ENCODE data around the gene ADTRP.
"Not testable (repeated sequence)": the region's sequence is repeated elsewhere in the genome, so short reads cannot be mapped to it uniquely, and the experiment has no call there.

The ADTRP gene

DNA sequence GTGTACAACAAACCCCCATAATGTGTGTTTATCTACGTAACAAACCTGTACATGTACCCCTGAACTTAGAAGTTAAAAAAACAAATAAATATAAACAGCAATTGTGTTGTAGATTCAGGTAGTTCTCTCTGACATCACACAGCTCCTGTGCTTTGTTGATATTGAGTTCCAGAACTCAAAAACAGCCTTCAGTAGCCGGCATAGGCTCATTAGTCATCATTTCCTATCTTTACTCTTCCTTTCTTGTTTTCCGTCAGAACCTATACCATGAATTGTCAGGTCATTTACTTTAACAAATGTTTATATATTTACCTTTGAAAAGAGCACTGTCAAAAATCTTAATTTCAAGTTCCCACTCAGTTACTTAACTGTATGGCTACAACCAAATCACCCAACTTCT, 88.8 kb downstream of the ADTRP start:
- no peak for FAIRE-seq

DNA sequence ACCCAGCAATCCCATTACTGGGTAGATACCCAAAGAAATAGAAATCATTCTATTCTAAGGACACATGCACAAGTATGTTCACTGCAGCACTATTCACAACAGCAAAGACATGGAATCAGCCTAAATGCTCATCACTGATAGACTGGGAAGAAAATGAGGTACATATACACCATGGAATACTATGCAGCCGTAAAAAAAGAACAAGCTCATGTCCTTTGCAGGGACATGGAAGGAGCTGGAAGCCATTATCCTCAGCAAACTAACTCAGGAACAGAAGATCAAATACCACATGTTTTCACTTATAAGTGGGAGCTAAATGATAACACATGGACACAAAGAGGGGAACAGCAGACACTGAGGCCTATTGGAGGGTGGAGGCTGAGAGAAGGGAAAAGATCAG, 89.2 kb downstream of the ADTRP start:
- not testable (repeated sequence) for FAIRE-seq

DNA sequence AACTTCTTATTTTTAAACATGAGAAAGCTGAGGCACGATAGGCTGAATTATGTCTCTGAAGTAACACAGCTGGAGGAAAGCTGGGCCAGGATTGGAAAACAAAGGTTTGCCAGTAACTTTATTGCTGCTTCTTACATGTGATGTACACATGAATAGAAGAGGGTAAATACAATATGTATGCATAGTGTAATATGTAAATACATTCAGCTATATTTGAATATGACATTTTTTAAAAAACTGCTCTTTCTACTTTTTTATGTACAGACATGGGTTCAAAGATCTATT, 90.2 kb downstream of the ADTRP start:
- FAIRE-seq, result no peak

DNA sequence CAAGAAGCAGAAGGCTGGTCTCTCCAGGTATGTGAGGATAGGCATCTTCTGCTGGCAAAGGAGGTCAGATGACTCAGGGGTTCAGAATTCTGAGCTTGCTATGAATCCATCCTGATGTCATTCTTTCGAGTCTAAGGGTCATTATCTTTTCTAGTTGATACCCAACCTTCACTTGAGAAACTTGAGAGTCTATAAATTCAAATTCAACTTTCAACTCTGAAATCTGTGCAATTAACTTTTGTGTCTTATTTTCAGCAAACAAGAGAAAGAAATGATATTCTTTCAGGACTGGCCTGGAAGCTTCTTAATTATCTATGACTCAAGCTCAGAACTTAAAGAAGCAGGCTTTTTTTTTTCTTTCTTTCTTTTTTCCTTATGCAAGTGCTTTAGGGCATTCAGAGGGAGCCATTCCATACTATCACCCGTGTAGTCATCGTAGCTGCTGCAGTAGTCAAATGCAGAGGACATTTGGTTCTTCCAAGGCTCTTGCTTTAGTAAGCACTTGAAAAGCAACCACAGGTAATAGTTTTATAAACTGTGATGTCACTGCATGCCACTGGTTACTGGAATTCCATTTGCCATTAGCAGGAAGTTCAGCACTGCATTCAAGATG, 93.0 kb downstream of the ADTRP start:
- FAIRE-seq, result no peak

DNA sequence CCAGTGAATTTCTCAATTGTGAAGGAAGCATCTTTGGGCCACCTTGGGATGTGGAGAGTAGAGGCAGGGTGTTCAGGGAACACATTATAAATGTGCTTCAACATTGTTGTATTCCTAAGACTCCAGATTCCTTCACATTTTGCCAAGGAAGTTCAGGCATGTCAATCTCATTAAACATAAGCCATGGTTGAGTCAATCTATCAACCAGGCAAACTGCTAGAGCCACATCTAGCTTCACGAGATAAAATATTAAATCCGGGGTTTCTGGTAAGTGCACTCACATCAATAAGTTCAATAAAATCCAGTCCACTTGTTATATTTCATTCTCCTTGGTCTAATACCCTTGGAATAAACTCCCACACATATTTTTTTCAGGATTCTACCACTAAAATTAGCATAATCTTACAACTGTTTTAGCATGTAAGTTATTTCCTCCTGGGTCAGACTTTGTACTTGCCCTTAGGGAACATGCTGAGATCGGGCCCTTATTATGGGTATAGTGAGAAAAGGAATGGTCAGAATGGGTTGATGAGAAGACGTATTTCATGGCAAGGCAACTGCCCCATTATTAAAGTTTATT, 93.6 kb downstream of the ADTRP start:
- no peak for FAIRE-seq

DNA sequence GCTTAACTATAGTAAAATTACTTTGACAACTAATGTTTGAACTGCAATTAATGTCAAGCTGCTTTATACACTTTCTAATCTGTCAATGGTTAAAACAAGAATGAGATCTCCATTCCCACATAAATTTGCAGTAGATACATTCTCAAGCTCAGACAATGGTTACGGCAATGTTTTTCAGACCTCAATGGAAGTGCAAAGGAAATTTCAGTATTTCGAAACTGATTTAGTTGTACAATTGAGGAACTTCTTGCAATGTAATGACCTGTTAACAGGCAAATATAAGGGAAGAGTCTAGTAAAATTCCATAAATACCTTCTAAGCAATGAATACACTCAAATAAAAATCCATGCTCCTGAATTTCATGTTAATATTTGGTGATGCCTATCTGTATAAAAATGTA, 94.7 kb downstream of the ADTRP start:
- no peak for FAIRE-seq

DNA sequence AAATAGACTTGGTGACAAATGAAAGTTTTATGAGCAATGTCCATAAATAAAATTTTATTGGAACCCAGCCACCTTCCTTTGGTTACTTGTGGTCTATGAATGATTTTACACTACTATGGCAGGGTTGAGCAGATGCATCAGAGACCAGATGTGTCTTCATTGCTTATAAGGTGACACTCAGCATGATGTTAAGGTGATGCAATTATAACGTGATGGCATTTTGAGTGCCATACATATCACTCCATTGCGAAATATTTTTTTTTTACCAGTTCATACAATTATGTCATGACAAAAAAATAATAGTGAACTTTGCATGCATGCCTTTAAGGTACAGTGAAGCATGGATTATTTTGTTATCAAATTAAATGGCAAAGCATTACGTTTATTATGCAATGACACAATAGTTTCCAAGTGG, 96.0 kb downstream of the ADTRP start:
- FAIRE-seq, result no peak

DNA sequence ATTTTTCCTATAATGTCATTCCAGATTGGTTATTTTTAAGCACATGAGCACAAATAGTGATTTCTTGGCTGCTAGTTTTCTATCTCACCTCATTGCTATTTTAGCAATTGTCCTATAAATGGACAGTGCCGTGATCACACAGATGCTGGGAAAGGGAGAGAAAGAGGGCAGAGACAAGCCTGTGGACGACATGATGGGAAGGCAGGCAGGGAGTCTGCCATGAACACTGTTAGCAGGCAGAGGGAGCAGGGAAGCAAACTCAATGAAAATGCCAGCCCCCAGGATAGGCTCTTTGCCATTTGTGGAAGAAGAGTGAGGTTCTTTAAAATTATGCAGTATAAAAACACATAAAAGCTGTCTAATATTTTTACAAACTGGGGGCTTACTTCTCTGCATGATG, 96.8 kb downstream of the ADTRP start:
- FAIRE-seq, result no peak

DNA sequence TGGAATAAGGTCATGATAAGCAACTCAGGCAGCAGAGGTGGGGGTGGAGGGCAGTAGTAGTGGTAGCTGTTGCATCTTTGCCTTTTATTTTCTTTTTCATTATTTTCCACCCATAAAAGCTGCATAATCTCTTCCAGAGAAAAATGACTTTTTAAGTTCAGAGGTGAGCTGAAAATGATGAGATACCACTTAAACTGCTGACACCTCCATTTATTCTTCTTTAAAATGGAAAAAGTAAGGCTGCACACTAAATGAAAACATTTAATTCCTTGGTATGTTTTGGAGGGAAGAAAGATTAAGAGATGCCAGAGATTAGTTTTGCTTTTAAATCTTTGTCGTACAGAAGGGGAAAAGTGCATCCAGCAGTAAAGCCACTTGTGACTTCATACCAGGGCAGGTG, 97.2 kb downstream of the ADTRP start:
- no peak for FAIRE-seq

DNA sequence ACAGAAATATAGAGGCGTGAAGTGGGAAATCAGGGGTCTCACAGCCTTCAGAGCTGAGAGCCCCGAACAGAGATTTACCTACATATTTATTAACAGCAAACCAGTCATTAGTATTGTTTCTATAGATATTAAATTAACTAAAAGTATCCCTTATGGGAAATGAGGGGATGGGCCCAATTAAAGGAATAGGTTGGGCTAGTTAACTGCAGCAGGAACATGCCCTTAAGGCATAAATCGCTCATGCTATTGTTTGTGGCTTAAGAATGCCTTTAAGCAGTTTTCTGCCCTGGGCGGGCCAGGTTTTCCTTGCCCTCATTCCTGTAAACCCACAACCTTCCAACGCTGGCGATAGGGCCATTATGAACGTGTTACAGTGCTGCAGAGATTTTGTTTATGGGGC, 98.1 kb downstream of the ADTRP start:
- FAIRE-seq, result not testable (repeated sequence)

DNA sequence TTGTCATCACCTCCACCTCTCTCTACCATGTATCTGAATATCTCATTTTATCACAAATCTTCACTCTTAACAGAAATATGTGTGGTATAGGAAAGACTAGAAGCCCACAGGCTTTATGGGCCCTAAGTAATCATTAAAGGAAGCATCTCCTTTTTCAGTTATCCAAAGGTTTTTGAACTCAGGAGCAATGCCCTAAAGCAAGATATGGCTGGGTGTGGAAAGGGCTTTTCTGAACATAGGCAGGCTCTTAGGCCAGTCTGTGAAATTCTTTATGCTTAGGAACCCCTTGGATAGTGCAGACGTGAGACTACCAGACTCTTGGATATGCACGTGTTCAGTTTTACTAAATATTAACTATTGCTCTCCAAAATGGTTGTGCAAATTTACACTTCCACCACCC, 99.5 kb downstream of the ADTRP start:
- no peak for FAIRE-seq

DNA sequence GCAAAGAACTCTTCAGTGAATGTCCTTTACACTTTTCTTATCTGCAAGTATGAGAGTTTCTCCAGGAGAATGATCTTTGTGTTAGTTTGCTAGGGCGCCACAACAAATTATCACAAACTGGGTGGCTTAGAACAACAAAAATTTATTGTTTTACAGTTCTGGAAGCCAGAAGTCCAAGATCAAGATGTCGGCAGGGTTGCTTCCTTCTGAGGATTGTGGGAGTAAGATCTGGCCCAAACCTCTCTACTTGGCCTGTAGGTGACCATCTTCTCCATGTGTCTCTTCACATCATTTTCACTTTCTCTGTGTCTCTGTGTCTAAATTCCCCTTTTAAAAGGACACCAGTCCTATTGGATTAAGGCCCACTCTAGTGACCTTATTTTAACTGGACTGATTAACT, 103.0 kb downstream of the ADTRP start:
- no peak for FAIRE-seq

DNA sequence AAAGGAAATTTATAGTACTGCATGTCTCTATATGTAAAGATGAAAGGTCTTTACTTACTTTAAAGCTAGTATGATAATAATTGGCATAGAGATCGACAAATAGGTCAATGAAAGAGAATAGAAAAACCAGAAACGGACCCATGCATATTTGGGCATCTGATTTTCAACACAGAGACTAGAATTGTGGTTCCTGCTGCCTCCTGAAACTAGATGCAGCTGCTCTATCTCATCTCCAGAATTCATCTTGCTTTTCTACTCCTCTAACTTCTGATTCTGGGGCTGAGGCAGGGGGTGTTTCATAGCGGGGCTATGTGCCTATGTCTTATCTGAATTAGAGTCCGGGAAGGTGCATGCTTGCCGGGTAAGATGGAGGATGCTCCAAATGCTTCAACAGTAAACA, 105.9 kb downstream of the ADTRP start:
- no peak for FAIRE-seq

DNA sequence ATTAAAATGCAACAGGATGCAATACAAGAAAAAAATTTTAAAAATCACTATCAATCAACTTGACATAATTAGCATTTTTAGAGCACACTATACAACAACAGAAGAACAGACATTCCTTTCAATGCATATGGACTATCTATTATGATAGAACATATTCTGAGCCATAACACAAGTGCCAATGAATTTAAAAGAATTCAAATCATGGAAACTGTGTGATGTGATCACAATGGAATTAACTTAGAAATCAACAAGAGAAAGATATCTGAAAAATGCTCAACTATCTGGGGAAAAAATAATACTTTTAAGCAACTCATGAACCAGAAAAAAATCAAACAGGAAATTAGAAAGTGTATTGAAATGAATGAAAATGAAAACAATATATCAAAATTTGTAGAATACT, 106.3 kb downstream of the ADTRP start:
- FAIRE-seq, result peak; percentile 17

DNA sequence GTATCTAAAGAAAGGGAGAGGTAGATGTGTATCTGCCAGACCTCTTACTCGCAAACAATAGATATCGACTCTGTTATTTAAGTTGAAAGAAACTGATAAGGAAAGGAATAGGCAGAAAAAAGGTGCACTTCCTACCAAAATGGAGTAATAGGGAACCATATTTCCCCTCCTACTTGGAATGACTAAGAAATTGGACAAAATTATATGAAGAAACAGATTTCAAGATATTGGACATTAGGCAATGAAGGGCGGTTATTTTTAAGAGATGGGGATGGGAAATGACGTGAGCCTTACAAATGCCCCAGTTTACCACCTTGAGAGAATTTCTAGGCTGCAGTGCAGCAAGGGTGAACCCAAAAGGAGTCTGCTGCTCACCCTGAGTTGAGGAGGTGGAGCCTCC, 108.9 kb downstream of the ADTRP start:
- no peak for FAIRE-seq

DNA sequence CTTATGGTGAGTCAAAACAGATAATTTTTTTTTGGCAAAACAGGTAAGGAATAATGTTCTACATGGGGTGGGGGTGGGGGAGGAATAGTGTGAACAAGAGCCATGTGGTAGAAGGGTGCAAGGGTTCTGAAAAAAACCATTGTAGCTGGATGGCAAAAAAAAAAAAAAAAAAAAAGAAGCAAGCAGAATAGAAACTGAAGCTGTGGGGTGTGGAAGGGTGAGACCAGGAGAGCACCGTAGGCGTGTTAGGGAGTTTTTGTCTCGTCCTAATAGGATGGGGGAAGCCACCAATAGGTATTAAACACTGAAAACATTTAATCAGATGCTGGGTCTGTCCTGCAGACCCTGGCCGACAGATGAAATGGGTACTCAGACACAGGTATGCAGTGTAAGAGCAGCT, 110.1 kb downstream of the ADTRP start:
- FAIRE-seq, result no peak

DNA sequence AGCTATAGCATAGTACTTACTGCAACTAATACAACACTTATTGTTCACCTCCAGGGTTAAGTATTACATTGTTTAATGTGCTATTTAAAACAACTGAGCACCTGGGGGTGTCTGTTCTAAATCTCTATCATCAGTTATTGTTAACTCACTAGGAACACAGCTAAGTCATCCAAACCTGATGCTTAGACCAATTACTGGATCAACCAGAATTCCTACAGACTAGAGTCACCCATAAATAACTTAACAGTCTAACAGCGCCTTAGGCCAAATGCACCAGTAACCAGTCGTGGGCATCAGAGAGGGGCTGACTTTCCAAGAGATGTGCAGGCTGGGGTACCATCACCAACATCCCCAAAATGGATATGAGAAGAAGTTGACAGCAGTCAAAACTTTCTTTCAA, 110.7 kb downstream of the ADTRP start:
- no peak for FAIRE-seq

DNA sequence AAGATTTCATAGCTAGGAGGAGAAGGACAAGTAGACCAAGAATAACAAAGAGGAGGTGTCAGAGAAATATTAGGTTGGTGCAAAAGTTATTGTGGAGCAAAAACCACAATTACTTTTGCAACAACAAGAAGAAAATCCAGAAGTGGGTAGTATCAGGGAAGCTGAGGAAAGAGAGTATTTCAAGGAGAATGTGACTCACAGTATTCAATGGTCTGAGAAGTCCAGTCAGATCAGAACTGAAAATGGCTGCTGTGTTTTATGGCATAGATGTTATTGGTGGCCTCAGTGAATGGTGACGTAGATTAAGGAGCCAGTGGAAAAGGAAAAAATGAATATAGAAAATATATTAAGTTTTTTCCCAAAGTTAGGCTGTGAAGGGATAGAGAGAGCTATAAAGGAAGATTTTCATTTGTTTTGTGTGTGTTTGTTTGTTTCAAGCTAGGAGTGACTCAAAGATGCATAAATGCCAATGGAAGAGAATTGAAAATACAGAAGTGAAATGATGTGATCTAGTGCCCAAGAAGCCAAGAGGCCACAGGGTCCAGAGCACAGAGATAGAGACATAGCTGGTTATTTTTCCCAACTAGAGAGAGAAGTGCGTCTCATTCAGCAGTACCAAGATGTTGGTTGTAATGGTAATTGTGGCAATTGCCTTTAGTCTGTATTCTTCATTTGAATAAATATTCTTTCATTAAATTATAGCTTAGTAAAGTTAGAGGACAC, 112.8 kb downstream of the ADTRP start:
- FAIRE-seq, result no peak
